DMS 273 (cell line): ENCODE results near the gene FAM167B.

ENCODE experiments used
- DNase-seq: peaks from one replicate; lab custom pipeline; 2025; ENCODE audit not compliant: unreplicated experiment; lab: John Stamatoyannopoulos, UW

Gene FAM167B

GRCh38 chr1:32223683-32224082 is 23.3 kb upstream of the FAM167B start:
- DNase-seq: no peak

DNA sequence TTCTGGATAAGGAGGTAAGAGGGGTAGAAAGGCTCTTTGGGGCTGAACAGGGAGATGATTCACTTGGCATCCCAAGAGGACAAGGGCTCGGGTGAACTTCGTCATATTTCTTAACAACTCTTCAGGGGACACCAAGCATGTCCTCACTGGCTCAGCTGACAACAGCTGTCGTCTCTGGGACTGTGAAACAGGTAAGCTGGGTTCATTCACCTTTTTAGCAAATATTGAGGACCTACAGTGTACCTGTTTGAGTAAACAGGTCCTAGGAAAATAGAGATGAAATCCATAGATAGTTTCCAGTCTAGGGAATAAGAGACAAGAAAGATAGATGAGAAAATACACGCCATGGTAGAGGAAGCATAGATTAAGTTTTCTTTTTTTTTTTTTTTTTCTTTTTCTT is 22.7 kb upstream of the FAM167B start:
- DNase-seq: no peak

DNA sequence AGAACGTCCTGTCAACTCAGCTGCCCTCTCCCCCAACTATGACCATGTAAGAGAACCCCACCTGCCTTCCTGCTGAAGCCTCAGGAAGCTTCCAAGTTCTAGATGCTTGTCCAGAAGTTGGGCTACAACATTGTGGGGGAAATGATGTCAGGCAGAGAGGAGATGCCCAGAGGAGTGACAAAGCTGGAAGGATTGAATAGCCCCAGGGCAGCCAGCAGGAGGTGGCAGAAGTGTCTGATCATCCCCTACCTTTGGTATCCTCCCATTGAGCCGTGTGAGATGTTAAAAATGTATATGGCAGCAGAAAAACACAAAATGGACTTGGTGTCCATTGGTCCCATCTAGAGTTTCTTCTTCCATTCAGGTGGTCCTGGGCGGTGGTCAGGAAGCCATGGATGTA is 18.3 kb upstream of the FAM167B start:
- no peak for DNase-seq

DNA sequence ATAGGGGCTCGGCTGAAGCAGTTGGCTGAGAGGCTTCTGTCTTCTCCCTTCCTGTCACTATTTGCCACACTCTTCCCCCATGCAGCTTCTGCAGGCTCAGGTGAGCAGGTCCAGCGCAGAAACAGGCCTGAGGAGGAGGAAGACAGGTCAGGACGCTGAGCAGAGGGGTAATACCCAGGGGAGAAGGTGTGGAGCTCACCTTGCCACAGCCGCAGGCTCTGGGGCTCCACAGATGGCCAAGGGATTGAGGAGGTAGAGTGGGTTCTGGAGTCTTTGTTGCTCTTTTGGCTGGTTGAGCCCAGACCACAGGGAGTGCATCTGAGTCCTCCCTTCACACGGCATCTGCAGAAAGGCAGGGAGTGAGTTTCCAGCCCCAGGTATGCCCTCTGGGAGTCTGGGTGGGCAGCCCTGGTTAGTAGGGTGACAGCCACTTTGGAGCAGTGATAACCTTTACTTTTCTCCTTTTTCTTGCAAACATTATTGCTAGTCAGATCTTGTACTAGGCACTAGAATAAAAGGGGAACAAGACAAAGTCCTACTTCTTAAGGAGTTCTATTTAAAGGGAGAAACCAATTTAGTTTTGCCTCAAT is 15.1 kb upstream of the FAM167B start:
- DNase-seq: no peak

- peak; percentile 69 for DNase-seq
Observed at GRCh38 chr1:32232558-32233304, 14.3 kb upstream of the FAM167B start.

- no peak for DNase-seq
Observed at GRCh38 chr1:32234792-32235191, 12.2 kb upstream of the FAM167B start.

- peak; percentile 30 for DNase-seq
Observed at GRCh38 chr1:32239337-32239736, 7.7 kb upstream of the FAM167B start.

DNA sequence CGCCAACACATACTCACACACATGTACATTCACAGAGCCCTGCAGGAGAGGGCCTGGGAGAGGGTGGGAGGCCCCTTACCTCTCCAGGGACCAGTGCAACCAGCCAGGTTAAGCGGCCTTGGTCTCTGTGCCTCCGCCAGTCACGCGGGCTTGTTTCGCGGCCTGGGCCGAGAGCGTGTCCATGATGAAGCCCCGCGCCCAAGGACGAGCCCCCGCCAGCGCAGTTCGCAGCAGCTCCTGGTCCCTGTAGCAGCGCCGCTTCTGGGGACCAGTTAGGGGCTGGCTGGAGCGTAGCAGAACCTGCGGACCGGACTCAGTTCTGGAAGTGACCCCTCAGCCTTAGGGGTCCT is 7.3 kb upstream of the FAM167B start:
- no peak for DNase-seq

GRCh38 chr1:32240140-32240951 is 6.7 kb upstream of the FAM167B start:
- DNase-seq: peak; percentile 85

DNA sequence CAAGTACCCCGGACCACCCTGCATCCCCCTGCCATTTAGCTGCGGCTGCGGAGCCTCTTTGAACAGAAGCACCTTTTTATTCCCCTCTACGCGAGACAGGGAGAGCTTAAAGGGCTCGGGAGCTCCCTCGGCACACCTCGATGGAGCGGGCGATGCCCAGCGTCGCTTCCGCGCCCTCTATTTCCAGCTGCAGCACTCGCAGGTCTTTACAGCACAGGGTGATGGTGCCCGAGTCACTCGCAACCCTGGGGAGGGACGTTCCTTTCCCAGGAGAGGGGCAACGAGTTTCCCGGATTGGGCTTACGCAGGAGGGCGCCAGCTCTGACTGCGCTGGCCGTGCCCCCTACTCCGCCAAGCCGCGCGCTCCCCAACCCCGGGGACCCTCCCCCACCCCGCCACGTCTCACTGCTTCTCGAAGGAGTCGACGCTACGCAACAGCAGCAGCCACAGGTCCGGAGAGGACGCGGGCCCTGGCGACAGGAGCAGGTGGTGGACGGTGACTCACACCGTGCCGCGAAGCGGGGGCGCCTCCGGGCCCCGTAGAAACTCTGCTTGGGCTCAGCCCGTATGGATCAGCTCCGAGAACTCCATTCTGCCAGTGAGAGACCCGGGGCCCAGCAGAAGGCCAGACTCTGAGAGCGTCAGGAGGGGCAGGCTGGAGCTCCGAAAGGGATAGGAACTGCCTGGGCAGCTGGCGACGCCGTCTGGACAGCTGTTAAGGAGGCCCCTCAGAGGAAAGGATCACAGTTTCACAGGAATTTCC is 5.8 kb upstream of the FAM167B start:
- peak; percentile 89 for DNase-seq

- peak; percentile 44 for DNase-seq
Observed at GRCh38 chr1:32242341-32242851, 4.6 kb upstream of the FAM167B start.

- DNase-seq: no peak
Observed at GRCh38 chr1:32247452-32247851, 430 bp downstream of the FAM167B start.

- peak; percentile 94 for DNase-seq
Observed at GRCh38 chr1:32247983-32248889, 1.2 kb downstream of the FAM167B start.

DNA sequence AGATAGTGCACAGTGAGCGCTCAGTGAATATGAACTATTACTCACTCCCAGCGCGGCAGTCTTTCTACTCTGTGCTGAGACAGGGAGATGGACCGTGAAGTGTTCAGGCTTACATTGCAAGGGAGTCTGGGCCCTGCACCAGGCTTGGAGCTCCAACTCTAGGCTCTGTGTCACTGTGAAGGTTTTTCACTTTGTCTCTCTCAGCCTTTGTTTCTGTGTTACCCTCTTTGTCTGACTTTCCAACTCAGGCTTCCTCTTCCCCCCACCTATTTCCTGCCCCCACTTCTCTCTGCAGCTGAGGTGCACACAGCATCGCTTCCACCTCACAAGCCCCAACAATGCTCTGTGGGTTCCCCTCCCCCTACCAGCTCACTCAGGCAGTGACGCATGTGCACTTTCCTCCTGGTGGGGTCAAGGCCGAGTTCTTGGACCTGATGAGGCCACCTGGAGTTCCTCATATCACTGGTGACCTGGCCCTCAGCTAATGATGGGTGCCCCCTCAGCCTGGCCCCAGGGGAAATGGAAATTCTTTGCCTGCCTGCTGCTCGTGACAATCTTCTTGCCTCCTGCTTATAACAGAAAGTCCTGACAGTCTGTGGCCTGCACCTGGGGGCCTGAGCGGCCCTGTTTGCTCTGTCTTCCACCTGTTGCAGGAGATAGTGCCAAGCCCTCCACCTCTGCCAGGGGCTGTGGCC is 3.0 kb downstream of the FAM167B start:
- DNase-seq: no peak

DNA sequence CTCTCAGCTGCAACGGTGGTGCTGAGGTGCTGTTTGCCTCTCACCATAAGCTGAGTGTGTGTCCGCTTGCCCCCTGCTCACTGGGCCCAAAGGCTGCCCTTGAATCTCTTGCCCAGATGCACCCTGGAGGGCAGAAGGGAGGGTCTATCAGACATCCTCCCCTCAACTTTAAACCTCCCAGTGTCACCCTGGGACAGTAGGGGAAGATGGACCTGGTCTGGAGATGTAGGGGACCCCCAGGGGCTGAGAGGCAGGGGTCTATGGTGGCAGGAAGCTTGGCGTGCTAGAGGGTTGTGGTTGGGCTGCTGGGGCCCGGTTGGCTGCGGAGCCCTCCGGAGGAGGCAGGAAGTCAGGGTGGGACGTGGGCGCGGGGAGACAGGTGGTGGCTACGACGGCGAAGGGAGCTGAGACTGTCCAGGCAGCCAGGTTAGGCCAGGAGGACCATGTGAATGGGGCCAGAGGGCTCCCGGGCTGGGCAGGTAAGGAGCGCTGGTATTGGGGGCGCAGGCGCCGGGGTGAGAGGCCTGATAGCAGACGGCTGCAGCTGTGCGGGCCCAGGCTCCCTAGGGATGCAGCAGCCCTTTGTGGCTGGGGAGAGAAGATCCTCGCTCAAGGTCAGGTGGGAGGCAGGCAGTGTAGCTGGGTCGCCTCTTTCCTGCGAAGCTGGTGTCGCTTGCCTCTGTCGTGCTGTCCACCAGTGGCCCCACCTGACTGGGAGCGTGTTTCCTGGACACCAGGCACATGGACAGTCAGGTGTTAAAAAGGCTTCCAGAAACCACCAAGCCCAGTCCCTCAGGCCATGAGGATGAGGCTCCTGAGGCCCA is 4.1 kb downstream of the FAM167B start, which contains the start of gene LCK:
LCK (plus strand) TSS at position 373 of the 824 bp plus-strand sequence. CDS start 23,065 bp downstream, outside the sequence.
- DNase-seq: no peak

- DNase-seq: no peak
Observed at GRCh38 chr1:32255072-32256071, 8.3 kb downstream of the FAM167B start.
